ENCODE results near the gene LRRC58.
"Not testable (repeated sequence)": the region's sequence is repeated elsewhere in the genome, so short reads cannot be mapped to it uniquely, and the experiment has no call there.

Gene LRRC58

DNA sequence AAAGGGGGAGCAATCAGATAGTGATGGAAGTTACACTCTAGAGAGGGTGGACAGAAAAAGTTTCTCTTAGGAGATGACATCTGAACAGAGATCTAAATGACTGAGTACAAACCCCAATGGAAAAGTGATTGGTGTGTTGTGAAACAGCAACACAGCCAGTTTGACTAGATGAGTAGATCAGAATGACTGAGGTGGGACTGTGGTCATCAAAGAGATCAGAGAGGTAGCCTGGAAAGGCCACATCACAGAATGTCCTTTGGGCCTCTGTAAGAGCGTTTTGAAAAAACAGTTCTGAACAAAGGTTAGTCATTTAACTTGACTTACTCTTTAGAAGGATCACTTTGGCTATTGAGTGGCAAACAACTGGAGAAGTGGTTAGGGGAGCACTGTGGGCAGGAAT, 10.6 kb downstream of the LRRC58 start:
- DNase-seq, result no peak

DNA sequence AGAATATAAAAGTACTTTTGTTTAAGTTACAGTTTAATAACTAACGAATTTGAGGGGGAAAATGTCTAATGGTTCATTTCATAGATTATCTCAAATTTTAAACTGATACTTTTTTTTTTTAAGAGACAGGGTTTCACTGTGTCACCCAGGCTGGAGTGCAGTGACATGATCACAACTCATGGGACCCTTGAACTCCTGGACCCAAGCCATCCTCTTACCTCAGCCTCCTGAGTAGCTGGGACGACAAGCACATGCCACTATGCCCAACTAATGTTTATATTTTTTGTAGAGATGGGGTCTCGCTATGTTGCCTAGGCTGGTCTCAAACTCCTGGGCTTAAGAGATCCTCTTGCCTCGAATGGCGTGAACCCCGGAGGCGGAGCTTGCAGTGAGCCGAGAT, 16.5 kb downstream of the LRRC58 start:
- no peak for DNase-seq

GRCh38 chr3:120331076-120331475, 18.1 kb downstream of the LRRC58 start:
- DNase-seq, result no peak

DNA sequence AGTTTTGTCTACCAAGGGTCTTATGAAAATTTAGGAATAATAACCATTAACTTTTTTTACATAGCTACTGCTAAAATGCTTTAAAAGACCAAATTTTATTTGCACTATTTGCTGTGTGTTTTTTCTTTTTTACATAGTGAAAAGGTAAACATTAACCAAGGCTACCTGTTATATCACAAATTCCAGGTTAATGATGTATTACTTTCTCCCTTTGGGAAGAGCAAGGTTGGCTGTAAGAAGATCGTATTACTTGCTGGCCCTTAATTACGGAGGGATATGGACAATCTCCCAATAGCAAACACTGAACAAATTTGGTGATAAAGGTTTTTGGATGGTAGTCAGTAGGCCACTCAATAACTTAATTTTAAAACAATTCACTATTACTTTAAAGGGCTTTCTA, 22.4 kb downstream of the LRRC58 start:
- no peak for DNase-seq

GRCh38 chr3:120324190-120324589, 25.0 kb downstream of the LRRC58 start:
- DNase-seq, result no peak

DNA sequence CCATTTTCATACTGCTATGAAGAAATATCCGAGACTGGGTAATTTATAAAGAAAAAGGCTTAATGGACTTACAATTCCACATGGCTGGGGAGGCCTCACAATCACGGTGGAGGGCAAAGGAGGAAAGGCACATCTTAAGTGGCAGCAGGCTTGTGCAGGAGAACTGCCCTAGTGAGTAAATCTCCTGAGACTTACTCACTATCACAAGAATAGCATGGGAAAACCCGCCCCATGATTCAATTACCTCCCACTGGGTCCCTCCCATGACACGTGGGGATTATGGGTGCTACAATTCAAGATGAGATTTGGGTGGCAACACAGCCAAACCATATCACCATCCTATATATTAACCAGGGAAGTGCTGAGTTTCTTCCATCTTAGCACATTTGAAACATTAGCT, 25.4 kb downstream of the LRRC58 start:
- not testable (repeated sequence) for DNase-seq

DNA sequence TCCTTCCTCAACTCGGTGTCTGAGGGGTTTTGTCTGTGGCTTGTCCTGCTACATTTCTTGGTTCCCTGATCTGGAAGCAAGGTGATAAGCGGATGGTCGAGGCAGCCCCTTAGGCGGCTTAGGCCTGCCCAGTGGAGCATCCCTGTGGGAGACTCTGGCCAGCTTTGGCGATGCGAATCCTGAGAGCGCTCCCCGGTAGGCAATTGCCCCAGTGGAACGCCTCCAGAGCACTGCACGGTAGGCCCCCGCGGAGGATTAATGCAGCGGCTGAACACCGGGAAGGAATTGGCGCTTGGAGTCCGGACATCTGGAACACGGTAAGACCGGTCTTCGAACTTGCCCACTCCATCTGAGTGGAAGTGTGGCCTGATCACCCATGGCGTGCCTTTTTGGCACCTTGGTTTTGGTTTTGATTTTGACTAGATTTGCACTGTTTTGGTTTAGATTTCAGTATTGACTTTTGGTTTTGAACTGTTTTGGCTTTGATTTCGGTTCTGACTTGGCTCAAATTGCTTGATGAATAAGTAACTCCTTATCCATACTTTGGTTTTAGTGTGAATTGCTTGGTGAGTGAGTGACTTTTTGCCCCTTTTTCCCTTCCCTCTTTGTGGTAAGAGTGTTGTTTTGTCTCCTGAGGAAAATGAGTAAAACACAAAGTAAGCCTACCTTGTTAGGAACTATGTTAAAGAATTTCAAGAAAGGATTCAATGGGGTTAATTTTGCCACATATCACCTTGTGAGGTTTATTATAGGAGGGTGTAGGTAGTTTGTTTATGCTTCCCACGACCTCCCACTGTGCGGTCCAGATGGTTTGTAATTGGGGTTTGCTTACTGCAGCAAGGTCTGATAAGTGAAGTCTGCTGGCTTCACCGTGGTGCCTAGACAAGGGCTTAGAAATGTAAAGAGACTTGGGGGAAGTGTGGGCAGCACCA, 37.0 kb downstream of the LRRC58 start:
- DNase-seq, result no peak

DNA sequence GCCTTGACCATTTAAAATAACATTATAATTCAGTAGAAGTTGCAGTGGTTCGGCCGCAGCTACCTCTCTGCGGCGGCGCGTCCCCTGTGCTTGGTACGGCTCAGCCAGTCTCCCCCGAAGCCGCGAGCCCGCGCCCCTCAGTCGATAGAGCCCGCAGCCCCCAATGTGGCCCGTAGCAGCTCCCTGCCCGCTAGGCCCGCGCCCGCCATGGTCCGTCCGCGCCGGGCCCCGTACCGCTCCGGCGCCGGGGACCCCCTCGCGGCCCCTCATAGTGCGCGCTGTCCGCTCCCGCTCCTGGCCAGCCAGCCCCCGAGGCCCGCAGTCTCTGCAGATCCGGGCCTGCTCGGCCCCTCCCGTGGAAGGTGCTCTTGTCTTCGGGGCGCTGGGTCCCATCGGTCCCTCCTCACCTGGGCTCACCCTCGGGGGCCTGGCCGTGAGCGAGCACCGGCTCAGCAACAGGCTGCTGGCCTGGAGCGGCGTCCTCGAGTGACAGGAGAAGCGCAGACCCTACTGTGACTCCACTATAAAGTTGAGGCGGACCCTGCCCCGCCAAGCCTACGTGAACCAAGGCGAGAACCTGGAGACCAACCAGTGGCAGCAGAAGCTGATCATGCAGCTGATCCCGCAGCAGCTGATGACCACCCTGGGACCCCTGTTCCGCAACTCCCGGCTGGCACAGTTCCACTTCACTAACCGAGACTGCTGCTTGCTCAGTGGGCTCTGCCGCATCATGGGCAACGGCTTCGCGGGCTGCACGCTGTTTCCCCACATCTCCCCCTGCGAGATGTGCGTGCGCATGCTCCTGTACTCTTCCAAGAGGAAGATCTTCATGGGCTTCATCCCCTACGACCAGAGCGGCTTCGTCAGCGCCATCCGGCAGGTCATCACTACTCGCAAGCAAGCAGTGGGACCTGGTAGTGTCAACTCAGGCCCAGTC, 42.4 kb downstream of the LRRC58 start:
- no peak for DNase-seq

- DNase-seq, result no peak
Measured at GRCh38 chr3:120304616-120305015, 44.5 kb downstream of the LRRC58 start.

- no peak for DNase-seq
Measured at GRCh38 chr3:120302361-120302760, 46.8 kb downstream of the LRRC58 start.

DNA sequence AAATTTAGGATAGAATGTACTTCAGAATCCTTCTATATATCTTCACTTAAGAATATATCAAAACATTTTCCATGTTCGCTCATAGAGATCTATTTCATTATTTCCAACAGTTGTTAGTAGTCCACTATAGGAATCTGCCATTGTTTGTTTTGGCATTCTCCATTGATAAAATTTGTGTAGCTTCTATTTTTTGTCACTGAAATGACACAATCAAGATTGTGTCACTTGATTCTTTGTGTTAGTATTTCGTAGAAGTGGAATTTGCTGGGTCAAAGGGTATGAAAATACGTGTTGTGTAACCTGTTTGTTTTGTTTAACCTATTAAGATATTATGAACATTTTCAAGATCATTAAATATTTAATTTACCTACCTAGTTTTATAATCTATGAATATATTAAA, 48.2 kb downstream of the LRRC58 start:
- DNase-seq, result no peak

DNA sequence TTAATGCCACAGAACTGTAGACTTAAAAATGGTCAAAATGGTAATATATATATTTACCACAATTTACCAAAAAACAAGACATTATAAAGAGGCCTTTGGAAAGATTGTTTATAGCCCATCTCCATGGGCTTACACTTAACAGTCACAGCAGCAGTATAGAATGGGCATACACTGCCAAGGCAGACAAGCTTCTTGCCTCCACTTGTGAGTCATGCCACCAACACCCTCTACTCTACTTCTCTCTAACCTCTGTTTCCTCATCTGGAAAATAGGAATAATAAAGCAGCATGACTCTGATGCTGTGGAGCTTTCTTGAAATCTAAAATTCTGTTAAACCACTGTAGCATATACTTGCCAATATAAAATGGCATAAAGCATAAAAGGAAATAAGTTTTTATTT, 49.8 kb downstream of the LRRC58 start:
- DNase-seq, result no peak

DNA sequence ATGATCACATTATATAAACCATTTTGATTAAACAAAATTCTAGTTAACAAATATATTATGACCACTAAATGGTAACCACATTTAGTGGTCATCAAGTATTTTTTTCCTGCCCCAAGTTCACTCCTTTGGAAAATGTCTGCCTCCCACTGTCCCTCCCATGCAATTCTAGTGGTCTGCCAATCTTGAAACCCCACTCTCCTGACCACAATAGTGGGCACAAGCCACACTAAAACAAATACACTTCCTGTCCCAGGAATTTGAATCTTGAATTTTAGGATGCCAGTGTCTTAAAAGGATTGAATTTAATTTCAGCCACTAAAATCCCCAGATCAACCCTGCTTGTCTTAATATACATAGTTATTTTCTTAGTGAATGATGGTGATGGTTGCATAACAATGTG, 50.2 kb downstream of the LRRC58 start:
- DNase-seq, result no peak

GRCh38 chr3:120291552-120291951, 57.6 kb downstream of the LRRC58 start:
- DNase-seq, result not testable (repeated sequence)

GRCh38 chr3:120289636-120290035, 59.5 kb downstream of the LRRC58 start:
- DNase-seq, result no peak

- DNase-seq, result no peak
Measured at GRCh38 chr3:120286465-120286864, 62.7 kb downstream of the LRRC58 start.

DNA sequence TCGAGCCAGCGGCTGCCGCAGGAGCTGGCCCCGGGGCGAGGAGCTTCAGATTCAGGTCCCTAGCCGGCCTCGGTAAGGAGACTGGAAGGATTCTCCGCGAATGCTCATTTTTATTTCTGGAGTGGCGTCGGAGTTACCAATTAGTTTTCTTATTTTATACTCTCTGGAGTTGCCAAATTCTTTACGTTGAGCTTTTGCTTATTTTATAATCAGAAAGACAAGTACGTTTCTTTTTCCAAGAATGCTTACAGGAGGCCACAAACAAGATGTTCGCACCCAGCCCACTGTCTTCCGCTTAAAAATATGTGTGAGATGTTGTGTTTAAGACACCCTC, 63.7 kb downstream of the LRRC58 start:
- no peak for DNase-seq

DNA sequence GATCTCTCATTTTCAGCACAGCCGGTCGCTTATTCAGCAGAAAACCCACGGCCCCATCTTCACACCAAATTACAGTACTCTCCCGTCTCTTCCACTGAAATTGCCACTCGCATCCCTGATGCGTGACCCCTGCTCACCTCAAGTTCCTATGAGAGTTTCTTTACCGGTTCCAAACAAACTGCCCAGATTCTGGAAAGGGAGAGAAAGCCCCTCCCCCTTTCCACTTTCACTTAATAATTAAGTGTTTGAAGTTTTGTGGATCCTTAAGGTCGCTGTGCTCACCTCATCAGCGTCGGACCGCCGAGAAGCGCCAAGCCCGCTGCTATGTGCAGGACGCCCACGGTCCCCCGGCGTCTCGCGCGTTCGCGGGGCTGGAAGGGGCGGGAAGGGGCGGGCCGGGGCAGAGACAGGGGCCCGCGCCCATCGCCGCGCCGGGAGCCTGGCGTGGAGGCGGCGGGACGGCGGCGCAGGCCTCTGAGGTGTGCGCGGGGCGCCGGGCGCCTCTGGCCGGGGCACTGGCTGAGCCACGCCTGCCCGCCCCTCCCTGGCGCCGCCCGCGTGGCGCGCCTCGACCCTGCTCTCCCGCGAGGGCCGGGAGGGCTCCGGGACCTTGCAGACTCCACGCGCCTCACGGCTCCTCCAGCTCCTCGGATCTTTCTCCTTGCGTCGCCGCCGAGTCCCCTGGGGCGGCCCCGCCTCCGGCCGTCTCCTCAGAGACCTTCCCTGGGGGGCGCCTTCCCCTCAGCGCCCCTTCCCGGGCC, 64.2 kb downstream of the LRRC58 start, which contains the start of gene GPR156:
Gene GPR156, minus strand, starts transcription at position 476 of the 761 bp plus-strand sequence. CDS start 41,124 bp downstream, outside the sequence.
- no peak for DNase-seq

DNA sequence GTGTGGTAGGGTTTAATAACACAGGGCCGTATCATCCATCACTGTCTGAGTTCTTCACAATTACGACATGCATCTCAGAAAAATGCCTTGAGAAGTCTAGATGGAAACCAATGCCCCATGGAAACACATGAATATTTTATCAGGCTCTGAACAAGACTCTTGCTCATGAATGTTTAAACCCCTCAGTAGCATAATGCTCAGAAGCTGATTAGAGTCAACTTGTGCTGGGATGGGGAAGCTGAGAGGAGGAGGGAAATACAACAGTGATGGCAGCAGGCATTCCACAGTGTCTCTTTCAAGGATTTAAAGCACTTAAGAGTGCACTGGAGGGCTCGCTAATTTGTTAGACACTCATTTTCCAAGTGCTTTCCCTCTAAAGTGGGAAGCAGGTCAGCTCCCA, 67.9 kb downstream of the LRRC58 start:
- DNase-seq, result no peak

- no peak for DNase-seq
Measured at GRCh38 chr3:120280566-120280965, 68.6 kb downstream of the LRRC58 start.

- DNase-seq, result no peak
Measured at GRCh38 chr3:120280026-120280425, 69.1 kb downstream of the LRRC58 start.

DNA sequence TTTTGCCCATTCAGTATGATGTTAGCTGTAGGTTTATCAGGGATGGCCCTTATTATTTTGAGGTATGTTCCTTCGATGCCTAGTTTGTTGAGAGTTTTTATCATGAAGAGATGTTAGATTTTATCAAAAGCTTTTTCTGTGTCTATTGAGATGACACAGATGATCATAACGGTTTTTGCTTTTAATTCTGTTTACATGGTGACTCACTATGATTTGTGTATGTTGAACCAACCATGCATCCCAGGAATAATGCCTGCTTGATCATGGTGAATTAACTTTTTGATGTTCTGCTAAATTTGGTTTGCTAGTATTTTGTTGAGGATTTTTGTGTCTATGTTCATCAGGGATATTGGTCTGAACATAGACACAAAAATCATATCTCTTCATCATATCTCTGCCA, 72.4 kb downstream of the LRRC58 start:
- DNase-seq, result no peak

DNA sequence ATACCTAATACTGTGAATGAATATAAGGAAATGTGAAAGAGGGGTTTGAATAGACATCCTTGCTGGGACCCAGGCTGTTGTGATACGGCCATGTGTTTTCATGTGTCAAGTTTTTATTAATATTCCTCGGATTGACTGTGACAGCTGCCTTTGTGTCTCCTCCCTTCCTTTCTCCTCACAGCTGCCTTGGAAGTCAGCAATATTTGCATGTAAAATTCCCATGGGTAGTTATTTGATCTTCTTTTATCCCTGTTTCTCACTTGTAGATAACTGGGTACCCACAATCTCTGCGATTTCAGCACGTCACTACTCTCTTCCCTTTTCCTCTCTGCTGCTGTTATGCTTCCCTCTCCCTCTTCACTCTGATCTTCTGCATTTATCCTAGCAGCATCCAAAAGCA, 73.5 kb downstream of the LRRC58 start:
- no peak for DNase-seq
